ENCODE data around the gene AGA.

DNA sequence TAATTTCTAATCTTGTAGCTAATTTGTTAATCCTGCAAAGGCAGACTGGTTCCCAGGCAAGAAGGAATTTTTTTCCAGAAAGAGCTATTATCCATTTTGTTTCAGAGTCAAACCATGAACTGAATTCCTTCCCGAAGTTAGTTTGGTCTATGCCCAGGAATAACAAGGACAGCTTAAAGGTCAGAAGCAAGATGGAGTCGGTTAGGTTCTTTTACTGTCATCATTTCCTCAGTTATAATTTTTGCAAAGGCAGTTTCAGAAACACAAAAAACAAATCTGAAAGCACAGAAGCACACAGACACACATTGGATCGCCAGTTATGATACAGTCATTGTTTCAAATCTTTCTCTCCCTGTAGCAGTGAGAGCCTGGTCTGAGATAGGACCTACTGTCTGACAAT, 37.9 kb downstream of the AGA start:
- TF ChIP-seq, protein P1, sequence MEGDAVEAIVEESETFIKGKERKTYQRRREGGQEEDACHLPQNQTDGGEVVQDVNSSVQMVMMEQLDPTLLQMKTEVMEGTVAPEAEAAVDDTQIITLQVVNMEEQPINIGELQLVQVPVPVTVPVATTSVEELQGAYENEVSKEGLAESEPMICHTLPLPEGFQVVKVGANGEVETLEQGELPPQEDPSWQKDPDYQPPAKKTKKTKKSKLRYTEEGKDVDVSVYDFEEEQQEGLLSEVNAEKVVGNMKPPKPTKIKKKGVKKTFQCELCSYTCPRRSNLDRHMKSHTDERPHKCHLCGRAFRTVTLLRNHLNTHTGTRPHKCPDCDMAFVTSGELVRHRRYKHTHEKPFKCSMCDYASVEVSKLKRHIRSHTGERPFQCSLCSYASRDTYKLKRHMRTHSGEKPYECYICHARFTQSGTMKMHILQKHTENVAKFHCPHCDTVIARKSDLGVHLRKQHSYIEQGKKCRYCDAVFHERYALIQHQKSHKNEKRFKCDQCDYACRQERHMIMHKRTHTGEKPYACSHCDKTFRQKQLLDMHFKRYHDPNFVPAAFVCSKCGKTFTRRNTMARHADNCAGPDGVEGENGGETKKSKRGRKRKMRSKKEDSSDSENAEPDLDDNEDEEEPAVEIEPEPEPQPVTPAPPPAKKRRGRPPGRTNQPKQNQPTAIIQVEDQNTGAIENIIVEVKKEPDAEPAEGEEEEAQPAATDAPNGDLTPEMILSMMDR (IDR thresholded peaks at IDR 0.05; ENCODE audit: insufficient read depth, low read length, poor library complexity, severe bottlenecking), result no peak
- TF ChIP-seq EZH2phosphoT487 (conservative IDR thresholded peaks at IDR 0.05; ENCODE audit: low read length), result no peak
